OCI-LY1 (cell line): ENCODE results near the gene CDK17.

Experiments used
- EZH2 ChIP-seq: fragments of 200-600 bp; sonication (generic), shearing (Covaris generic); IDR thresholded peaks from 2 replicates; pipeline ENCODE4 v1.8.0; 2017; ENCODE audit warnings: borderline replicate concordance, mixed run types, mild to moderate bottlenecking, antibody characterized with exemption, low read length, moderate library complexity, mixed read lengths
- TF ChIP-seq, protein P1 (sequence below): fragments of 200-600 bp; sonication (generic), shearing (Covaris generic); IDR thresholded peaks from 2 replicates; pipeline ENCODE4 v1.5.1; 2017; ENCODE audit warnings: mild to moderate bottlenecking, antibody characterized with exemption, low read length, moderate library complexity, mixed read lengths

GRCh38 chr12:96300064-96300463, 100.2 kb downstream of the CDK17 start:
- TF ChIP-seq, protein P1, sequence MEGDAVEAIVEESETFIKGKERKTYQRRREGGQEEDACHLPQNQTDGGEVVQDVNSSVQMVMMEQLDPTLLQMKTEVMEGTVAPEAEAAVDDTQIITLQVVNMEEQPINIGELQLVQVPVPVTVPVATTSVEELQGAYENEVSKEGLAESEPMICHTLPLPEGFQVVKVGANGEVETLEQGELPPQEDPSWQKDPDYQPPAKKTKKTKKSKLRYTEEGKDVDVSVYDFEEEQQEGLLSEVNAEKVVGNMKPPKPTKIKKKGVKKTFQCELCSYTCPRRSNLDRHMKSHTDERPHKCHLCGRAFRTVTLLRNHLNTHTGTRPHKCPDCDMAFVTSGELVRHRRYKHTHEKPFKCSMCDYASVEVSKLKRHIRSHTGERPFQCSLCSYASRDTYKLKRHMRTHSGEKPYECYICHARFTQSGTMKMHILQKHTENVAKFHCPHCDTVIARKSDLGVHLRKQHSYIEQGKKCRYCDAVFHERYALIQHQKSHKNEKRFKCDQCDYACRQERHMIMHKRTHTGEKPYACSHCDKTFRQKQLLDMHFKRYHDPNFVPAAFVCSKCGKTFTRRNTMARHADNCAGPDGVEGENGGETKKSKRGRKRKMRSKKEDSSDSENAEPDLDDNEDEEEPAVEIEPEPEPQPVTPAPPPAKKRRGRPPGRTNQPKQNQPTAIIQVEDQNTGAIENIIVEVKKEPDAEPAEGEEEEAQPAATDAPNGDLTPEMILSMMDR: no peak
- TF ChIP-seq EZH2: no peak
